ENCODE measurements around the gene SAMD14. TPM values are rescaled to one million over a fixed set of nuclear protein-coding genes. Genes with fewer than 3 reads are reported as not detected.

SAMD14 gene
- total and polyA plus RNA-seq, 10 of the 15 experiments (the other 5 are each of a cell fraction or from before 2014, with no cell fraction given): 0.06 to 1.7 (median 0.25) TPM; not detected in 3

- WGBS (ENCODE audit: insufficient coverage, insufficient replicate concordance, low lambda C conversion rate, missing lambda C conversion rate): 87% methylated on average over 11 of the region's 11 CpGs
- no peak overlapping the region for H3K4me2 ChIP-seq (ENCODE audit: control insufficient read depth, insufficient read depth)
- H3K9ac ChIP-seq (ENCODE audit: control insufficient read depth, insufficient read depth, low read length): no peak overlapping the region
- BruUV-seq (replicated peaks): no TSS peak
- no peaks in the 10 kb centered on the region for H3K9me3 ChIP-seq (replicated peaks; ENCODE audit: control insufficient read depth, insufficient read depth, low read length)
- TF ChIP-seq NR2C1 (IDR thresholded peaks at IDR 0.05) (no peak), BRCA1 (IDR thresholded peaks at IDR 0.05; ENCODE audit: low read depth, low read length) (no peak), CBFB (IDR thresholded peaks at IDR 0.05; ENCODE audit: low read depth) (no peak), NFYA (IDR thresholded peaks at IDR 0.05; ENCODE audit: borderline replicate concordance, low read depth, low read length) (no peak), SMAD1 (IDR thresholded peaks at IDR 0.05; ENCODE audit: low read depth, partially characterized antibody) (no peak), EED (IDR thresholded peaks at IDR 0.05; ENCODE audit: low read depth) (no peak), ETV6 (conservative IDR thresholded peaks at IDR 0.05 in 1 of 2, IDR thresholded peaks at IDR 0.05 in 1 of 2; ENCODE audit: borderline replicate concordance in 1 of 2, low read depth in 1 of 2) (no peak), MXI1 (IDR thresholded peaks at IDR 0.05; ENCODE audit: low read depth, low read length) (no peak), NFXL1 (IDR thresholded peaks at IDR 0.05; ENCODE audit: borderline replicate concordance) (no peak), NFIC (IDR thresholded peaks at IDR 0.05; ENCODE audit: low read depth, low read length) (no peak), CREB1 (IDR thresholded peaks at IDR 0.05; ENCODE audit: low read depth) (no peak), ZZZ3 (IDR thresholded peaks at IDR 0.05; ENCODE audit: control insufficient read depth, insufficient read length, low read depth) (no peak), ZNF384 (IDR thresholded peaks at IDR 0.05; ENCODE audit: borderline replicate concordance, low read depth, low read length) (no peak), EZH2 (IDR thresholded peaks at IDR 0.05; ENCODE audit: borderline replicate concordance, control insufficient read depth, low read depth, low read length) (no peak), CHD2 (IDR thresholded peaks at IDR 0.05; ENCODE audit: borderline replicate concordance, low read depth, low read length) (no peak), FOS (IDR thresholded peaks at IDR 0.05; ENCODE audit: borderline replicate concordance, extremely low read depth, insufficient read length) (no peak)
- TF ChIP-seq, protein P1, sequence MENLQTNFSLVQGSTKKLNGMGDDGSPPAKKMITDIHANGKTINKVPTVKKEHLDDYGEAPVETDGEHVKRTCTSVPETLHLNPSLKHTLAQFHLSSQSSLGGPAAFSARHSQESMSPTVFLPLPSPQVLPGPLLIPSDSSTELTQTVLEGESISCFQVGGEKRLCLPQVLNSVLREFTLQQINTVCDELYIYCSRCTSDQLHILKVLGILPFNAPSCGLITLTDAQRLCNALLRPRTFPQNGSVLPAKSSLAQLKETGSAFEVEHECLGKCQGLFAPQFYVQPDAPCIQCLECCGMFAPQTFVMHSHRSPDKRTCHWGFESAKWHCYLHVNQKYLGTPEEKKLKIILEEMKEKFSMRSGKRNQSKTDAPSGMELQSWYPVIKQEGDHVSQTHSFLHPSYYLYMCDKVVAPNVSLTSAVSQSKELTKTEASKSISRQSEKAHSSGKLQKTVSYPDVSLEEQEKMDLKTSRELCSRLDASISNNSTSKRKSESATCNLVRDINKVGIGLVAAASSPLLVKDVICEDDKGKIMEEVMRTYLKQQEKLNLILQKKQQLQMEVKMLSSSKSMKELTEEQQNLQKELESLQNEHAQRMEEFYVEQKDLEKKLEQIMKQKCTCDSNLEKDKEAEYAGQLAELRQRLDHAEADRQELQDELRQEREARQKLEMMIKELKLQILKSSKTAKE (IDR thresholded peaks at IDR 0.05; ENCODE audit: low read depth, poor library complexity, severe bottlenecking): no peak
- TF ChIP-seq, protein P2, sequence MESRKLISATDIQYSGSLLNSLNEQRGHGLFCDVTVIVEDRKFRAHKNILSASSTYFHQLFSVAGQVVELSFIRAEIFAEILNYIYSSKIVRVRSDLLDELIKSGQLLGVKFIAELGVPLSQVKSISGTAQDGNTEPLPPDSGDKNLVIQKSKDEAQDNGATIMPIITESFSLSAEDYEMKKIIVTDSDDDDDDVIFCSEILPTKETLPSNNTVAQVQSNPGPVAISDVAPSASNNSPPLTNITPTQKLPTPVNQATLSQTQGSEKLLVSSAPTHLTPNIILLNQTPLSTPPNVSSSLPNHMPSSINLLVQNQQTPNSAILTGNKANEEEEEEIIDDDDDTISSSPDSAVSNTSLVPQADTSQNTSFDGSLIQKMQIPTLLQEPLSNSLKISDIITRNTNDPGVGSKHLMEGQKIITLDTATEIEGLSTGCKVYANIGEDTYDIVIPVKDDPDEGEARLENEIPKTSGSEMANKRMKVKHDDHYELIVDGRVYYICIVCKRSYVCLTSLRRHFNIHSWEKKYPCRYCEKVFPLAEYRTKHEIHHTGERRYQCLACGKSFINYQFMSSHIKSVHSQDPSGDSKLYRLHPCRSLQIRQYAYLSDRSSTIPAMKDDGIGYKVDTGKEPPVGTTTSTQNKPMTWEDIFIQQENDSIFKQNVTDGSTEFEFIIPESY (IDR thresholded peaks at IDR 0.05): no peak
- no peak overlapping the region for H3K4me3 ChIP-seq
- ChIA-PET RAD21 (ENCODE audit: unreplicated experiment) (no interaction called here), SMC1A (ENCODE audit: uncharacterized antibody, unreplicated experiment) (interaction anchor here (1.1 kb wide), 1 partner anchor 54 kb away, joined by 3 read pairs; no protein-coding TSS in a partner anchor), CTCF (interaction anchor here (0.6 to 2.8 kb wide), 8 partner anchors 11 to 75 kb away, joined by 3 to 9 read pairs (median 3); partner anchors contain the start of gene ITGA3), POLR2A (no interaction called here)
- intact Hi-C loops (cut with micrococcal nuclease; ENCODE audit: unreplicated experiment): loop anchor here (1.0 kb wide), 1 partner anchor 24 kb away; the partner anchor contains the start of gene ITGA3
- in situ Hi-C loops (cut with MboI): no loop called here
- no peak overlapping the region for H3K27ac ChIP-seq (ENCODE audit: control insufficient read depth, insufficient read depth)
- no peak for FAIRE-seq
- H3K4me1 ChIP-seq (ENCODE audit: control insufficient read depth, insufficient read depth, low read length): peaks cover 5% of the 10 kb centered on the region; the same call in 1 of the 2 replicates
- H3K27me3 ChIP-seq (replicated peaks in 1 of 2; ENCODE audit: control insufficient read depth in 2 of 2, insufficient read depth in 2 of 2, low read length in 1 of 2): no peaks in the 10 kb centered on the region
- DNase-seq (ENCODE audit: low read depth, low spot score): no peak
- H3K79me2 ChIP-seq (ENCODE audit: control insufficient read depth, insufficient read depth, low read length): no peaks in the 10 kb centered on the region
- no peaks in the 10 kb centered on the region for H4K20me1 ChIP-seq (ENCODE audit: control insufficient read depth, insufficient read depth)
- no peak for ATAC-seq
- H3K36me3 ChIP-seq (ENCODE audit: control insufficient read depth in 2 of 2, insufficient read depth in 2 of 2, low read length in 1 of 2): peaks cover 0 to 4% of the 10 kb centered on the region in 2 experiments; a peak in 2 of 4 replicates
- no peak overlapping the region for H2AFZ ChIP-seq (ENCODE audit: control insufficient read depth, low read depth, low read length)
Measured at GRCh38 chr17:50080096-50080480, 49.9 kb downstream of the SAMD14 start.

Measured in GM12878 (cell line).